Measurements from ENCODE around the gene DUS2. TPM values are rescaled to one million over a fixed set of nuclear protein-coding genes. Genes with fewer than 3 reads are reported as not detected.
"Not testable (repeated sequence)": the region's sequence is repeated elsewhere in the genome, so short reads cannot be mapped to it uniquely, and the experiment has no call there.

DUS2 gene
- polyA plus RNA-seq, 4 donors: 9.8 to 15.8 (median 15.5) TPM

DNA sequence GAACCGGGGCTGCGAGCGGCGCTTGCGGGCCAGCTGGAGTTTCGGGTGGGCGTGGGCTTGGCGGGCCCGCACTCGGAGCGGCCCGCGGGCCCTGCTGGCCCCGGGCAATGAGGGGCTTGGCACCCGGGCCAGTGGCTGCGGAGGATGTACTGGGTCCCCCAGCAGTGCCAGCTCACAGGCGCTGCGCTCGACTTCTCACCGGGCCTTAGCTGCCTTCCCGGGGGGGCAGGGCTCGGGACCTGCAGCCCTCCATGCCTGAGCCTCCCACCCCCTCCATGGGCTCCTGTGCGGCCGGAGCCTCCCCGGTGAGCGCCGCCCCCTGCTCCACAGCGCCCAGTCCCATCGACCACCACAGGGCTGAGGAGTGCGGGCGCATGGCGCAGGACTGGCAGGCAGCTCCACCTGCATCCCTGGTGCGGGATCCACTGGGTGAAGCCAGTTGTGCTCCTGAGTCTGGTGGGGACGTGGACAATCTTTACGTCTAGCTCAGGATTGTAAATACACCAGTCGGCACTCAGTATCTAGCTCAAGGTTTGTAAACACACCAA, 24.8 kb upstream of the DUS2 start:
- DNase-seq (ENCODE audit: low read depth in 4 of 4, low spot score in 3 of 4): not testable (repeated sequence)

GRCh38 chr16:67998779-67999688, 24.1 kb upstream of the DUS2 start, which contains the start of gene DPEP2:
Gene DPEP2, minus strand, starts transcription at chr16:67999484. Its CDS starts 6,272 bp downstream, at chr16:67993212.
- DNase-seq (ENCODE audit: low read depth in 4 of 4, low spot score in 3 of 4): not testable (repeated sequence)

DNA sequence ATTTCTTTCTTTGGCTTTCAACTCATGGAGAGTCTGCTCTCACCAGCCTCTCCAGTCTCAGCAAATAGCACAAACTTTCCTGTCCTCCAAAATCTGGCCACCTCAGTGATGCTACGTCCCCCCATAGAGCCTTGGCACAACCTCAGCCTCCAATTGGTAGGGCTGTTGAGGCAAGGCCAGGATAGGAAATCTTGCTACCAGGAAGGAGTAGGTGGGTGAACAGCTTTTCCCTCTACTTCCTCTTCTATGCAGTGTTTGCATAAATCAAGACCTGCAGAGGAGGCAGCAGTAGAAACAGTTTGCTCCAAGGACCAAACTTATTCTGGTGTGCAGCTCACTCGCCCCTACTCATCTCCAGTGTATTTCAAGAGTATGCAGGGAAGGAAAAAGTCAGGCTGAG, 23.1 kb upstream of the DUS2 start:
- no peak for DNase-seq (ENCODE audit: low read depth in 4 of 4, low spot score in 3 of 4)

DNA sequence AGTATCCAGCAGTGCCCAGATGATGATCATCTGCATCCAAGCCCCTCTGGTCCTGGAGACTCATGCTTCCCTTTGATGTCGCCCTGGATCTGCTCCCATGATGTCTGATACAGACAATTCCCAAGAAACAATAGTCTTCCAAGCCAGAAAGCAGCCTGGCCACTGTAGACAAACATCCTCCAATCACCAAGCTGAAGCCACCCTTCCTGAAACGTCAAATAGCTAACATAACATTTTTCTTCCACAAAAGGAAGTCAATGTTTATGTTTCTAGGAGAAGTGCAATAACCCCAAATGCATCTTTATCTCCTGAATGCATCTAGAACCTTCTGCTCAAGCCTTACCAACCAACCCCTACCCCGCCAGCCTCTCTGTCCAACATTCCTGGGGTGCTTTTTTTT, 22.6 kb upstream of the DUS2 start:
- no peak for DNase-seq (ENCODE audit: low read depth in 4 of 4, low spot score in 3 of 4)

- no peak for DNase-seq (ENCODE audit: low read depth in 4 of 4, low spot score in 3 of 4)
These were observed 20.1 kb upstream of the DUS2 start for GRCh38 chr16:68003031-68003430.

DNA sequence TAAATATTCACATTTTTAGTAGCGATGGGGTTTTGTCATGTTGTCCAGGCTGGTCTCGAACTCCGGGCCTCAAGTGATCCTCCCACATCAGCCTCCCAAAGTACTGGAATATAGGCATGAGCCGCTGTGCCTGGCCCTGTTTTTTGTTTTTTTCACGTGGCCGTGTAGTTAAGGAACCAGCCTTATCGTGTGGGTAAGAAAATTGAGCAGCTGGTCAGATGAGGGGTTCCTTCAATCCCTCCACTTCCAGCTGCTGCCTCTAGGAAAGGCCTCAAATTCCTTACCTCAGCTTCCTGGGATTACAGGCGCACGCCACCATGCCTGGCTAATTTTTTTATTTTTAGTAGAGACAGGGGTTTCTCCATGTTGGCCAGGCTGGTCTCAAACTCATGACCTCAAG, 17.9 kb upstream of the DUS2 start:
- DNase-seq (ENCODE audit: low read depth in 4 of 4, low spot score in 3 of 4): no peak

DNA sequence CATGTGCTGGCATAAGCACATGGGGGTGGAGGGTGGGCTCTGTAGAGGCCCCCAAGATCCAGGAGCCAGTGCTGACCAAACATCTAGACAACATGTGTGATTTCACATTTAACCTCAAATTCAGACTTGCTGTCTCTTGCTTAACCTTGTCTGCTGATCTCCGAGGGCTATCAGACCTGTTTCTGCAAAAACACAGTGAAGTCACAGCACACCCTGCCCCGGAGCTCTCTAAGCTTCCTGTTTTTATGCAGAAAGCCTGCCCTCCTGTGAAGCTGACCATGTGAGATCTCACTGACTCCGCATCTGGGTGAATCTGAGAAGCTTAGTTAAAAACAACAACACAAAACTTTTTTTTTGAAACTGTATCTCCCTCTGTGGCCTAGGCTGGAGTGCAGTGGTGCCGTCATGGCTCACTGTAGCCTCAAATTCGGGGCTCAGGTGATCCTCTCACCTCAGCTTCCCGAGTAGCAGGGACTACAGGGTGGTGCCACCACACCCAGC, 17.2 kb upstream of the DUS2 start:
- DNase-seq (ENCODE audit: low read depth in 4 of 4, low spot score in 3 of 4): no peak

DNA sequence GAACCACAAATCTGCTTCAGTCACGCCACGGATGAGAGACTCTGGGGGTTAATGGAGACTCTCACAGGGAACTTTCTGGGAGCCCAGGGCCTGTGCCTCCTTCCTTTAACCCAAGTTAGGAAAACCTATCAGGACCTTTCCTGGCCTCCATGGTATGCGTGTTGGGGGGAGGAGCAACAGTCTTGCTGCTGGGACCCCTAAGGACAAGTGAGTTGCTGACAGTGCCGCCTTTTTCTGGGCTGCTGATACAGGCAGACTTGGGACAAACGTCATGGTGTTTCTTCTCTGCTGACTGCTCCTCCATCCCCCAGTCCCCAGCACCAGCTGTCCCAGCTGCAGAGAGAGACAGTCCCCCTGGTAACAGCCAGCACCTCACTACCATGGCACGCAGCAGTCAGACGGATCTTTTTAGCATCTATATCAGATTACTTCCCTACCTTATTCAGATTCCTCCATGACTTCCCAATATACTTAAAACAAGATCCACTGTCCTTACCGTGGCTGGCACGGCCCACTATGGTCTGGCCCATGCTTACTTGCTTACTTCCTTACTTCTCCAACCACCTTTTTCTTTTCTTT, 13.8 kb upstream of the DUS2 start:
- DNase-seq (ENCODE audit: low read depth in 4 of 4, low spot score in 3 of 4): no peak

DNA sequence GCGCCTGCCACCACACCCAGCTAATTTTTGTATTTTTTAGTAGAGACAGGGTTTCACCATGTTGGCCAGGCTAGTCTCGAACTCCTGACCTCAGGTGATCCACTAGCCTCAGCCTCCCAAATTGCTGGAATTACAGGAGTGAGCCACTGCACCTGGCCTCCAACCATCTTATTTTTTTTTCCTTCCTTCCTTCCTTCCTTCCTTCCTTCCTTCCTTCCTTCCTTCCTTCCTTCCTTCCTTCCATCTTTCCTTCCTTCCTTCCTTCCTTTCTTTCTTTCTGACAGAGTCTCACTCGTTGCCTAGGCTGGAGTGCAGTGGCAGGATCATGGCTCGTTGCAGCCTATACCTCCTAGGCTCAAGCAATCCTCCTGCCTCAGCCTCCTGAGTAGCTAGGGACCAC, 13.2 kb upstream of the DUS2 start:
- DNase-seq (ENCODE audit: low read depth in 4 of 4, low spot score in 3 of 4): not testable (repeated sequence)

- no peak for DNase-seq (ENCODE audit: low read depth in 4 of 4, low spot score in 3 of 4)
These were observed 9.6 kb upstream of the DUS2 start for GRCh38 chr16:68013440-68013839.

DNA sequence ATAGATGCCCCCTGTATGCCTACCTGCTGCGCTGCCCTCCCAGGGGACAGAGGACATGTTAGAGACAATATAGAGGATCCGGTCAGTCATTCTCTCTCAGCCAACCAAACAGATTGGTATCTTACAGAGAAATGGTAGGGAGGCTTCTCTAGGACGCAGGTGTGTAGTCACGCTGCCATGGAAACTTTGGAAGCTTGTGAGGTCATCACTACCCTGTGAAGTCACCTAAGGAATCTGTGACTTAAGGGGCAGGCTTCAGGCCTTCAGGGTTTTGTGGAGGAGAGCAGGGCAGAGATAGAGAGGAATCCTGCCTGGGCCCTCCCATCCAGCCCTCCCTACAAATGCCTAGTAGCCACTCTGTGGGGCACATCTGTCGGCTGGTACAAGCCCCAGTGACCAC, 7.4 kb upstream of the DUS2 start, which contains the start of gene DPEP2NB:
TSS of gene DPEP2NB (minus strand) at position 231 of the 400 bp plus-strand sequence. CDS start at position 90, 141 bp downstream.
- no peak for DNase-seq (ENCODE audit: low read depth in 4 of 4, low spot score in 3 of 4)

DNA sequence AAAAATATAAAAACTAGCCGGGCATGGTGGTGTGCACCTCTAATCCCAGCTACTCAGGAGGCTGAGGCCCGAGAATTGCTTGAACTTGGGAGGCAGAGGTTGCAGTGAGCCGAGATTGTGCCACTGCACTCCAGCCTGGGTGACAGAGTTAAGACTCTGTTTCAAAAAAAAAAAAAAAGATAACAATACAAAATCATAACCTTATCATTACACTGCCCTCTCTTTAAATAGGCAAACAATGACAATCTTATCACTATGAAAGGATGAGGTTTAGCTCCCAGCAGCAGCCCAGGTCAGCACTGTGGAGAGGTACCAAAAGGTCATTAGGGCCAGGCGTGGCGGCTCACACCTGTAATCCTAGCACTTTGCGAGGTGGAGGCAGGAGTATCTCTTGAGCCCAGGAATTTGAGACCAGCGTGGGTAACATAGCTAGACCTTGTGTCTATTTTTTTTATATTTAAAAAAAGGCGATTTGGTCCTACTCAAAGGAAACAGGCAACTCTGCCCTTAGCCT, 3.9 kb upstream of the DUS2 start:
- no peak for DNase-seq (ENCODE audit: low read depth in 4 of 4, low spot score in 3 of 4)

GRCh38 chr16:68021490-68021889, 1.6 kb upstream of the DUS2 start:
- no peak for DNase-seq (ENCODE audit: low read depth in 4 of 4, low spot score in 3 of 4)

DNA sequence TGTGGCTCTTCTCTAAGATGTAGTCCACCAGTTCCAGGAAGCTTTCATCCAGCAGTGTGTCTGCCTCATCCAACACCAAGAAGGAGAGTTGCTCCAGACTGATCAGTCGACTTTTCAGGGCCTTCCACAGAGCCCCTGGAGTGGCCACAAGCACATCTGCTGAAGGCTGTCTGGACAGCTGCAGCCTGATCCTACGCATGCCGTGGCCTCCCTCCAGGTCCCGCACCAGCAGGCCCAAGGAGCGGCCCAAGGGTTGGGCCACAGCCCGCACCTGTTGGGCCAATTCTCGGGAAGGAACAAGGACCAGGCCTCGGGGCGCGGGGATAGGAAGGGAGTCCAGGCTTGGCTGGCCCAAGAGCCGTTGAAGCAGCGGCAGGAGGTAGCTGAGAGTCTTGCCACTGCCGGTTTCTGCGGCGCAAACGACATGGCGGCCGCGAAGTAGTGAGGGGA, 781 bp upstream of the DUS2 start:
- DNase-seq (ENCODE audit: low read depth in 4 of 4, low spot score in 3 of 4): no peak

GRCh38 chr16:68028996-68029395, 5.9 kb downstream of the DUS2 start:
- no peak for DNase-seq (ENCODE audit: low read depth in 4 of 4, low spot score in 3 of 4)

DNA sequence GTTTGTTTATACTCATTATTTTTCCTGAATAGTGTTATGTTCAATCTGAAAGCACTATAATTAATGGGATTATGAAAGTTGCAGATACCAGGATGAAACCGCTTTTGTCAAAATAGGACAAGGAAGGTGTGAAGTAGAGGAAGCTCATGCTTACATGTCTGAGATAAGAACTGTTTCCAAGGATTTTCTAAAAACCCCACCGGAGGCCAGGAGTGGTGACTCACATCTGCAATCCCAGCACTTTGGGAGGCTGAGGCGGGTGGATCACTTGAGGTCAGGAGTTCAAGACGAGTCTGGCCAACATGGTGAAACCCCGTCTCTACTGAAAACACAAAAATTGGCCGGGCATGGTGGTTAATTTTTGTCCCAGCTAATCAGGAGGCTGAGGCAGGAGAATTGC, 7.0 kb downstream of the DUS2 start:
- not testable (repeated sequence) for DNase-seq (ENCODE audit: low read depth in 4 of 4, low spot score in 3 of 4)

DNA sequence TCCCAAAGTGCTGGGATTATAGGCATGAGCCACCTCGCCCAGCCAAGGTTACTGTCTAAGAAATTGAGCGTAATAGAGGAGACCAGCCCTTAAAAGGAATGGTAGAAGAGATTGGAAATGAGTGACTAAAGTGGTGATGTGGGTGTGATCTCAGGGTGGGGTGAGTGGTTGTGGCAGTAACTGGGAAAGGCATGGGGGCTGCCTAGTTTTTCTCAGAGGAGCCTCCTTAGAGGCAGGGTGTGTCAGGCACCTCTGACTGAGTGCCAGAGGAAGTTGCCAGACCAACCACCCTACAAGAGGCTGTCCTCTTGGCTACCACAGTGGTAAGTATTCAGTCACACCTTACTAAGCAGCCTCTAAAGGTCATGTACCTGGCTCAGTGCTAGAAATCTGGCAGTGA, 8.9 kb downstream of the DUS2 start:
- no peak for DNase-seq (ENCODE audit: low read depth in 4 of 4, low spot score in 3 of 4)

- no peak for DNase-seq (ENCODE audit: low read depth in 4 of 4, low spot score in 3 of 4)
These were observed 10.0 kb downstream of the DUS2 start for GRCh38 chr16:68033101-68033500.

DNA sequence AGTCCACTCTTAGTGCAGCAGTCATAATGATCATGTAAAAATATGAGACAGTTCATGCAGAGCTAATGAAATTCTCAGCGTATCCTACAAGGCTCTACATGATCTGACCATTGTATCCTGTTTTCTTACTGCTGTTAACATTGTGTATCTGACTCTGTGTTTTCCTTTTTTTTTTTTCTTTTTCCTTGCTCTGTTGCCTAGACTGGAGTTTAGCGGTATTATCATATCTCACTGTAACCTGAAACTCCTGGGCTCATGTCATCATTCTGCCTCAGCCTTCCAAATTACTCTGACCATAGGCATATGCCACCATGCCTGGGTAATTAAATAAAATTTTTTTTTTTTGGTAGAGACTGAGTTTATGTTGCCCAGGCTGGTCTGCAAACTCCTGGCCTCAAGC, 12.1 kb downstream of the DUS2 start:
- no peak for DNase-seq (ENCODE audit: low read depth in 4 of 4, low spot score in 3 of 4)

DNA sequence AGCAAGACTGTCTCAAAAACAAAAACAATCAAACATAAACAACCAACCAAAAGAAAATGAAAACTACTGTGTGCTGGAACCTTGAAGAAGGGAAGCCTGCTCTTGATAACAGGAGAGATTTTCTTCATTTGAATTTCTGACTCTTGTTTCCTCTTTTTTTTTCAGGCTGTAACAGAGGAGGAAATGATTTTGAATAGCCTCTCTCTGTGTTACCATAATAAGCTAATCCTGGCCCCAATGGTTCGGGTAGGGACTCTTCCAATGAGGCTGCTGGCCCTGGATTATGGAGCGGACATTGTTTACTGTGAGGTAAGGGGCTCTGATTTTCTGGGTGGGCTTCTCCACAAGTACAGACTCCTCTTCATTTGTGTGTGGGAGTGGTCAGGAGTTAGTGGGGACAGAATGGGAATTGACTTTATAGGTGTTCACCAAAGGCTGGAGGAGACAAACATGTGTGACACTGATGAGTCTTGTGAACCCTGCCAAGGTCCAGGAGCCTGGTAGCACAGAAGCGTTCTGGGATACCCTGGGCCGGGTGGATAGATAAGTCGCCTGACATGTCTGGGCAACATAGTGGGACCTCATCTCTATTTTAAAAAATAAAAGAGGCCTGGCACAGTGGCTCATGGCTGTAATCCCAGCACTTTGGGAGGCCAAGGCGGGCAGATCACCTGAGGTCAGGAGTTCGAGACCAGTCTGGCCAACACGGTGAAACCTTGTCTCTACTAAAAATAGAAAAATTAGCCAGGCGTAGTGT, 14.9 kb downstream of the DUS2 start:
- no peak for DNase-seq (ENCODE audit: low read depth in 4 of 4, low spot score in 3 of 4)

Measured in left renal pelvis (tissue), 4 donors.